Measurements from ENCODE around the gene SMKR1.

DNA sequence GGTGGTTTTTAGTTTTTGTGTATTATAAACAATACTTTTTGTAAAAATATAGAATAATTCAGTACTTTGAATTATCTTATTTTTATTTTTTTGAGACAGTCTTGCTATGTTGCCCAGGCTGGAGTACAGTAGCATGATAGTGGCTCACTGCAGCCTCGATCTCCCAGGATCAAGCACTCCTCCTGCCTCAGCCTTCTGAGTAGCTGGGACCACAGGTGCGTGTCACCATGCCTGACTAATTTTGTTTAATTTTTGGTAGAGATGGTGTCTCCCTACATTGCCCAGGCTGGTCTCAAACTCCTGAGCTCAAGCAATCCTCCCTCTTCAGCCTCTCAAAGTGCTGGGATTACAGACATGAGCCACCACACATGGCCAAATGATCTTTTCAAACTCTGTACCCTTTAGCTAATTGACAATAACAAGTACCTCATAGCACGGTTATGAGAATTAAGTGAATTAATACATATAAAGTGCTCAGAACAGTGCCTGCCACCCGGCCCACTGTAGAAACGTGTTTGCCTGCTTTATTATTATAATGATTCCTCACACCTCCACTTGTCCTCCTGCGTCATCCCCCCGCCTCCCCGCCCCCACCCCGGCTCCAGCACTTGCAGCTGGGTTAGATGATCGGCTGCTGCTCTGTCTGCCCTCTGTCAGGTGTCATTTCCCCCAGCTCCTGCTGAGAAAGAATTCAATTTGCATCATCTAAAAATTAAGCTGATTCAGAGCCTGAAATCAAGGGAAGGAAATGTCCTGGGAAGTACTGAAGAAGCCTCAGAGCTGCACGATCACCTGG is 55.6 kb downstream of the SMKR1 start:
- TF ChIP-seq, protein P1, sequence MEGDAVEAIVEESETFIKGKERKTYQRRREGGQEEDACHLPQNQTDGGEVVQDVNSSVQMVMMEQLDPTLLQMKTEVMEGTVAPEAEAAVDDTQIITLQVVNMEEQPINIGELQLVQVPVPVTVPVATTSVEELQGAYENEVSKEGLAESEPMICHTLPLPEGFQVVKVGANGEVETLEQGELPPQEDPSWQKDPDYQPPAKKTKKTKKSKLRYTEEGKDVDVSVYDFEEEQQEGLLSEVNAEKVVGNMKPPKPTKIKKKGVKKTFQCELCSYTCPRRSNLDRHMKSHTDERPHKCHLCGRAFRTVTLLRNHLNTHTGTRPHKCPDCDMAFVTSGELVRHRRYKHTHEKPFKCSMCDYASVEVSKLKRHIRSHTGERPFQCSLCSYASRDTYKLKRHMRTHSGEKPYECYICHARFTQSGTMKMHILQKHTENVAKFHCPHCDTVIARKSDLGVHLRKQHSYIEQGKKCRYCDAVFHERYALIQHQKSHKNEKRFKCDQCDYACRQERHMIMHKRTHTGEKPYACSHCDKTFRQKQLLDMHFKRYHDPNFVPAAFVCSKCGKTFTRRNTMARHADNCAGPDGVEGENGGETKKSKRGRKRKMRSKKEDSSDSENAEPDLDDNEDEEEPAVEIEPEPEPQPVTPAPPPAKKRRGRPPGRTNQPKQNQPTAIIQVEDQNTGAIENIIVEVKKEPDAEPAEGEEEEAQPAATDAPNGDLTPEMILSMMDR (IDR thresholded peaks at IDR 0.05; ENCODE audit: insufficient read depth, low read length) = no peak
- TF ChIP-seq POLR2AphosphoS5 (IDR thresholded peaks at IDR 0.05; ENCODE audit: low read depth) (no peak), GABPA (IDR thresholded peaks at IDR 0.05; ENCODE audit: low read depth) (no peak), SPI1 (IDR thresholded peaks at IDR 0.05; ENCODE audit: borderline replicate concordance, low read depth) (no peak)
- TF ChIP-seq, protein P2, sequence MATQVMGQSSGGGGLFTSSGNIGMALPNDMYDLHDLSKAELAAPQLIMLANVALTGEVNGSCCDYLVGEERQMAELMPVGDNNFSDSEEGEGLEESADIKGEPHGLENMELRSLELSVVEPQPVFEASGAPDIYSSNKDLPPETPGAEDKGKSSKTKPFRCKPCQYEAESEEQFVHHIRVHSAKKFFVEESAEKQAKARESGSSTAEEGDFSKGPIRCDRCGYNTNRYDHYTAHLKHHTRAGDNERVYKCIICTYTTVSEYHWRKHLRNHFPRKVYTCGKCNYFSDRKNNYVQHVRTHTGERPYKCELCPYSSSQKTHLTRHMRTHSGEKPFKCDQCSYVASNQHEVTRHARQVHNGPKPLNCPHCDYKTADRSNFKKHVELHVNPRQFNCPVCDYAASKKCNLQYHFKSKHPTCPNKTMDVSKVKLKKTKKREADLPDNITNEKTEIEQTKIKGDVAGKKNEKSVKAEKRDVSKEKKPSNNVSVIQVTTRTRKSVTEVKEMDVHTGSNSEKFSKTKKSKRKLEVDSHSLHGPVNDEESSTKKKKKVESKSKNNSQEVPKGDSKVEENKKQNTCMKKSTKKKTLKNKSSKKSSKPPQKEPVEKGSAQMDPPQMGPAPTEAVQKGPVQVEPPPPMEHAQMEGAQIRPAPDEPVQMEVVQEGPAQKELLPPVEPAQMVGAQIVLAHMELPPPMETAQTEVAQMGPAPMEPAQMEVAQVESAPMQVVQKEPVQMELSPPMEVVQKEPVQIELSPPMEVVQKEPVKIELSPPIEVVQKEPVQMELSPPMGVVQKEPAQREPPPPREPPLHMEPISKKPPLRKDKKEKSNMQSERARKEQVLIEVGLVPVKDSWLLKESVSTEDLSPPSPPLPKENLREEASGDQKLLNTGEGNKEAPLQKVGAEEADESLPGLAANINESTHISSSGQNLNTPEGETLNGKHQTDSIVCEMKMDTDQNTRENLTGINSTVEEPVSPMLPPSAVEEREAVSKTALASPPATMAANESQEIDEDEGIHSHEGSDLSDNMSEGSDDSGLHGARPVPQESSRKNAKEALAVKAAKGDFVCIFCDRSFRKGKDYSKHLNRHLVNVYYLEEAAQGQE (IDR thresholded peaks at IDR 0.05; ENCODE audit: insufficient replicate concordance, low read depth) = no peak
